ENCODE measurements around the gene TMEM144. TPM values are rescaled to one million over a fixed set of nuclear protein-coding genes. Genes with fewer than 3 reads are reported as not detected.

TMEM144 gene
- total RNA-seq, 1 donor, result 5.6 TPM

- TF ChIP-seq, protein P1, sequence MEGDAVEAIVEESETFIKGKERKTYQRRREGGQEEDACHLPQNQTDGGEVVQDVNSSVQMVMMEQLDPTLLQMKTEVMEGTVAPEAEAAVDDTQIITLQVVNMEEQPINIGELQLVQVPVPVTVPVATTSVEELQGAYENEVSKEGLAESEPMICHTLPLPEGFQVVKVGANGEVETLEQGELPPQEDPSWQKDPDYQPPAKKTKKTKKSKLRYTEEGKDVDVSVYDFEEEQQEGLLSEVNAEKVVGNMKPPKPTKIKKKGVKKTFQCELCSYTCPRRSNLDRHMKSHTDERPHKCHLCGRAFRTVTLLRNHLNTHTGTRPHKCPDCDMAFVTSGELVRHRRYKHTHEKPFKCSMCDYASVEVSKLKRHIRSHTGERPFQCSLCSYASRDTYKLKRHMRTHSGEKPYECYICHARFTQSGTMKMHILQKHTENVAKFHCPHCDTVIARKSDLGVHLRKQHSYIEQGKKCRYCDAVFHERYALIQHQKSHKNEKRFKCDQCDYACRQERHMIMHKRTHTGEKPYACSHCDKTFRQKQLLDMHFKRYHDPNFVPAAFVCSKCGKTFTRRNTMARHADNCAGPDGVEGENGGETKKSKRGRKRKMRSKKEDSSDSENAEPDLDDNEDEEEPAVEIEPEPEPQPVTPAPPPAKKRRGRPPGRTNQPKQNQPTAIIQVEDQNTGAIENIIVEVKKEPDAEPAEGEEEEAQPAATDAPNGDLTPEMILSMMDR (IDR thresholded peaks at IDR 0.05; ENCODE audit: insufficient read depth, low read length), result no peak
- no peak overlapping the region for H3K4me3 ChIP-seq (ENCODE audit: low read depth, low read length)
- DNase-seq (ENCODE audit: low read depth), result no peak
Observed at GRCh38 chr4:158292156-158292555, 81.9 kb downstream of the TMEM144 start.

DNA sequence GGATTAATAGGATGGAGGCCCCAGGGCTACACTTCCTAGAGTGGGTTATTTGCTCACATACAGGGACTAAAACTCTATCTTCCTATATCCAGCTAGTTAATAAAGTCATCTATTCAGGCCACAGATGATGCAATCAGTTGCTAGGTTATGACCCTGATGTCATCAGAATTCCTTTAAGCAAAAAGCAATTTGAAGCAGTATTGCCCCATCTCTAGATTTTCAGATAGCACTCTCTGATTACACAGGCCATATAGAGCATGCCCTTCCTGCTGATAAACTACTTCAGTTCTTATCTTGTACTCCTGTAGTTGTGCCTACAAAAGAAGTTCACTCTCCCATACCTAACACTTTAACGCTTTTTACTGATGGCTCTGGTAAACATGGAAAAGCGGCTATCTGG lies 84.8 kb downstream of the TMEM144 start:
- H3K4me3 ChIP-seq (ENCODE audit: low read depth, low read length), result no peak overlapping the region
- TF ChIP-seq, protein P1 (IDR thresholded peaks at IDR 0.05; ENCODE audit: insufficient read depth, low read length), result no peak
- no peak for DNase-seq (ENCODE audit: low read depth)

DNA sequence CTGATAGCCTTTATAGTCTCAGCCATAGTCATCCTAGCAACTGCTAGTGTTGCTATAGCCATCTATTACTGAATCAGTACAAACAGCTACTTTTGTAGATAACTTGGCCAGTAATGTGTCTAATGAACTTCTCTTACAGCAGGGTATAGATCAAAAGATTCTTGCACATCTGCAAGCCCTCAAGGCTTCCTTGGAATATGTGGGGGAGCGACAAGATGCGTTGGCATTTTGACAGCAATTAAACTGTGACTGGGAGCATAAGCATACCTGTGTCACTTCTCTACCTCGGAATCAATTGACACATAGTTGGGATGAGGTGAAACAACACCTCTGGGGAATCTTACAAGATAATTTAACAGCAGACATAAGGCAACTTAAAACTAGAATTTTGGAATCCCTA lies 87.6 kb downstream of the TMEM144 start:
- TF ChIP-seq, protein P1 (IDR thresholded peaks at IDR 0.05; ENCODE audit: insufficient read depth, low read length), result no peak
- no peak for DNase-seq (ENCODE audit: low read depth)

DNA sequence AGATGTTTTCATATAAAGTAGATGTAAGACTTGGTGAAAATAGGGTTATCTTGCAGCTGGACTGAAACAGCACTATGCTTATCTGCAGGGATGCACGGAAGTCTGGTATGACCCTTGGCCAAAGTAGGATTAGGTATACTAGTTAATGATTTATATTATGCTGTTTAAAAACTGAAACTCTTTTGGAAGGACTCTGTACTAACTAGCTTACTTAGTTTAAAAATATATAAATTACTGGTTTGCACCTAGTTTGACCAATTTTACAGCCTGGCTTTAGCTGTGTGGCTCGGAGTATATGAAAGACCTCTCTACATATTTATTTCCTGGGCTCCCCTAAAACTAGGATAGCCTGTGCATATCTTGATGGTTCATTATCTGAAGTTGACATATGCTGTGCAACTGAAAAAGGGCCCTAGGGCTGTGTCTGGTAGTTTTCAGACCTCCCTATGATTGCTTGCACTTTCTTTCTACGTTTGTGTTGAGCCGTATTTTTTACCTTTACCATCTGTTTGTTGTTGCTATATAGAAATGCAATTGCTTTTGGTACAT lies 89.2 kb downstream of the TMEM144 start:
- TF ChIP-seq, protein P1 (IDR thresholded peaks at IDR 0.05; ENCODE audit: insufficient read depth, low read length), result no peak
- DNase-seq (ENCODE audit: low read depth), result no peak
- H3K4me3 ChIP-seq (ENCODE audit: low read depth, low read length), result no peak overlapping the region

More for the DNA sequence above, 87.6 kb downstream of the TMEM144 start:
- H3K4me3 ChIP-seq (ENCODE audit: low read depth, low read length), result no peak overlapping the region

GRCh38 chr4:158300012-158300411 lies 89.7 kb downstream of the TMEM144 start:
- H3K4me3 ChIP-seq (ENCODE audit: low read depth, low read length), result no peak overlapping the region
- TF ChIP-seq, protein P1 (IDR thresholded peaks at IDR 0.05; ENCODE audit: insufficient read depth, low read length), result no peak
- DNase-seq (ENCODE audit: low read depth), result no peak

- H3K4me3 ChIP-seq (ENCODE audit: low read depth, low read length), result no peak overlapping the region
- peak; percentile 95 for DNase-seq (ENCODE audit: low read depth)
- TF ChIP-seq, protein P1 (IDR thresholded peaks at IDR 0.05; ENCODE audit: insufficient read depth, low read length), result no peak
Observed at GRCh38 chr4:158302076-158302866, 92.0 kb downstream of the TMEM144 start.

Measured in fibroblast of the aortic adventitia (primary cell).